HEK293T (cell line): Measurements from ENCODE around the gene NDUFS8.

Source experiments
- ARNT ChIP-seq: fragments of 450-650 bp; IDR thresholded peaks from 2 replicates; pipeline ENCODE4 v1.6.1; 2017; ENCODE audit warnings: mild to moderate bottlenecking
- BHLHE40 ChIP-seq: fragments of 450-650 bp; IDR thresholded peaks from 2 replicates; pipeline ENCODE4 v1.6.1; 2016; ENCODE audit warnings: mild to moderate bottlenecking, moderate library complexity, borderline replicate concordance
- FOXA1 ChIP-seq: fragments of 450-650 bp; IDR thresholded peaks from 2 replicates; pipeline ENCODE4 v1.6.1; 2016; ENCODE audit warnings: mild to moderate bottlenecking
- FOXM1 ChIP-seq: fragments of 450-650 bp; IDR thresholded peaks from 2 replicates; pipeline ENCODE4 v1.6.1; 2017; ENCODE audit warnings: mild to moderate bottlenecking, borderline replicate concordance
- HDGF ChIP-seq: fragments of 450-650 bp; IDR thresholded peaks from 2 replicates; pipeline ENCODE4 v1.6.1; 2017; ENCODE audit warnings: antibody characterized with exemption, borderline replicate concordance
- LEF1 ChIP-seq: fragments of 450-650 bp; IDR thresholded peaks from 2 replicates; pipeline ENCODE4 v1.6.1; 2017; ENCODE audit warnings: mild to moderate bottlenecking, borderline replicate concordance
- SP1 ChIP-seq: fragments of 450-650 bp; IDR thresholded peaks from 2 replicates; pipeline ENCODE4 v1.6.1; 2017

GRCh38 chr11:68019486-68019885 lies 11.0 kb upstream of the NDUFS8 start:
- TF ChIP-seq ARNT (no peak), FOXM1 (no peak), FOXA1 (no peak), BHLHE40 (no peak), LEF1 (no peak), SP1 (no peak), HDGF (no peak)
